Calu3 (cell line): Measurements from ENCODE around the gene IPO8. TPM values are rescaled to one million over a fixed set of nuclear protein-coding genes. Genes with fewer than 3 reads are reported as not detected.

ENCODE experiments used
- BruUV-seq: library from RNA; stranded (reverse); fragments of 400-500 nt; replicated peaks from 2 replicates; lab custom pipeline; 2021; lab: Mats Ljungman, UMichigan
- CTCF ChIA-PET: fragments of 300-600 bp; sonication (Branson Sonifier 250); formaldehyde crosslinking; loops from one replicate; lab custom pipeline; 2022; ENCODE audit warnings: antibody characterized with exemption; lab: Charles Lee
- DNase-seq: peaks from one replicate; pipeline ENCODE4 v3.0.0; 2022
- H3K27ac Mint-ChIP-seq: one replicate; pipeline ENCODE4 v1.8.0; 2022; ENCODE audit warnings: mixed read lengths; ENCODE audit not compliant: unreplicated experiment
- H3K27me3 Mint-ChIP-seq: one replicate; pipeline ENCODE4 v1.8.0; 2022; ENCODE audit warnings: mixed read lengths; ENCODE audit not compliant: unreplicated experiment
- H3K36me3 Mint-ChIP-seq: one replicate; pipeline ENCODE4 v1.8.0; 2022; ENCODE audit warnings: mild to moderate bottlenecking, moderate library complexity, mixed read lengths; ENCODE audit not compliant: insufficient read depth, unreplicated experiment
- H3K4me1 Mint-ChIP-seq: one replicate; pipeline ENCODE4 v1.8.0; 2022; ENCODE audit warnings: mild to moderate bottlenecking, low read depth, mixed read lengths; ENCODE audit not compliant: unreplicated experiment
- H3K4me3 Mint-ChIP-seq: one replicate; pipeline ENCODE4 v1.8.0; 2022; ENCODE audit warnings: mild to moderate bottlenecking, low read depth, moderate library complexity, mixed read lengths; ENCODE audit not compliant: unreplicated experiment
- H3K9me3 Mint-ChIP-seq: one replicate; pipeline ENCODE4 v1.8.0; 2022; ENCODE audit warnings: low read depth, mixed read lengths; ENCODE audit not compliant: unreplicated experiment
- intact Hi-C: fragments of 100-400 bp; cut with micrococcal nuclease; formaldehyde crosslinking; loops from one replicate; pipeline ENCODE4 v1.10.0; 2022; ENCODE audit not compliant: unreplicated experiment
- total RNA-seq: library from RNA; stranded (reverse); gene quantifications from 2 replicates; pipeline ENCODE4 v1.2.3, GENCODE V29; 2022
- TF ChIP-seq, protein P1 (sequence below): fragments of 200-600 bp; IDR thresholded peaks from one replicate; pipeline ENCODE4 v1.8.0; 2022; ENCODE audit warnings: antibody characterized with exemption; ENCODE audit not compliant: unreplicated experiment

Gene IPO8
- total RNA-seq, 1 experiment from 2014 or later: 44.1 TPM

GRCh38 chr12:30603129-30603528, 92.5 kb downstream of the IPO8 start:
- intact Hi-C loops: no loop called here
- no peak overlapping the region for H3K27ac Mint-ChIP-seq
- no peak for DNase-seq
- no peaks in the 10 kb centered on the region for H3K4me1 Mint-ChIP-seq
- H3K4me3 Mint-ChIP-seq: no peak overlapping the region
- no TSS peak for BruUV-seq
- peaks cover 5% of the 10 kb centered on the region for H3K9me3 Mint-ChIP-seq
- no peaks in the 10 kb centered on the region for H3K27me3 Mint-ChIP-seq
- CTCF ChIA-PET: no interaction called here
- H3K36me3 Mint-ChIP-seq: no peaks in the 10 kb centered on the region
- TF ChIP-seq, protein P1, sequence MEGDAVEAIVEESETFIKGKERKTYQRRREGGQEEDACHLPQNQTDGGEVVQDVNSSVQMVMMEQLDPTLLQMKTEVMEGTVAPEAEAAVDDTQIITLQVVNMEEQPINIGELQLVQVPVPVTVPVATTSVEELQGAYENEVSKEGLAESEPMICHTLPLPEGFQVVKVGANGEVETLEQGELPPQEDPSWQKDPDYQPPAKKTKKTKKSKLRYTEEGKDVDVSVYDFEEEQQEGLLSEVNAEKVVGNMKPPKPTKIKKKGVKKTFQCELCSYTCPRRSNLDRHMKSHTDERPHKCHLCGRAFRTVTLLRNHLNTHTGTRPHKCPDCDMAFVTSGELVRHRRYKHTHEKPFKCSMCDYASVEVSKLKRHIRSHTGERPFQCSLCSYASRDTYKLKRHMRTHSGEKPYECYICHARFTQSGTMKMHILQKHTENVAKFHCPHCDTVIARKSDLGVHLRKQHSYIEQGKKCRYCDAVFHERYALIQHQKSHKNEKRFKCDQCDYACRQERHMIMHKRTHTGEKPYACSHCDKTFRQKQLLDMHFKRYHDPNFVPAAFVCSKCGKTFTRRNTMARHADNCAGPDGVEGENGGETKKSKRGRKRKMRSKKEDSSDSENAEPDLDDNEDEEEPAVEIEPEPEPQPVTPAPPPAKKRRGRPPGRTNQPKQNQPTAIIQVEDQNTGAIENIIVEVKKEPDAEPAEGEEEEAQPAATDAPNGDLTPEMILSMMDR: no peak

DNA sequence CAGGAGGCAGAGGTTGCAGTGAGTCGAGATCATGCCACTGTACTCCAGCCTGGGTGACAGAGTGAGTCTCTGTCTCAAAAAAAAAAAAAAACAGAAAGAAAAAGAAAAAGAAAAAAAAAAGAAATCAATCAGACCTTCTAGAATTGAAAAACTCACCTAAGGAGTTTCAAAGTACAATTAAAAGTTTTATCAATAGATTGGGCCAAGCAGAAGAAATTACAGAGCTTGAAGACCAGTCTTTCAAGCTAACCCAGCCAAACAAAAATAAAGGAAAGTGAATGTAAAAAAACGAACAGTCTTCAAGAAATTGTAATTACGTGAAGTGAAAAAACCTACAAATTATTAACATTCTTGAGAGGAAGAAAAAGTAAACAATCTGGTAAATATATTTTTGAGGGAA, 93.0 kb downstream of the IPO8 start:
- no peak for DNase-seq
- Mint-ChIP-seq H3K4me3 (no peak overlapping the region), H3K9me3 (peaks cover 5% of the 10 kb centered on the region), H3K4me1 (no peaks in the 10 kb centered on the region), H3K27ac (no peak overlapping the region), H3K36me3 (no peaks in the 10 kb centered on the region), H3K27me3 (no peaks in the 10 kb centered on the region)
- intact Hi-C loops: no loop called here
- CTCF ChIA-PET: no interaction called here
- BruUV-seq: no TSS peak
- TF ChIP-seq, protein P1: no peak

DNA sequence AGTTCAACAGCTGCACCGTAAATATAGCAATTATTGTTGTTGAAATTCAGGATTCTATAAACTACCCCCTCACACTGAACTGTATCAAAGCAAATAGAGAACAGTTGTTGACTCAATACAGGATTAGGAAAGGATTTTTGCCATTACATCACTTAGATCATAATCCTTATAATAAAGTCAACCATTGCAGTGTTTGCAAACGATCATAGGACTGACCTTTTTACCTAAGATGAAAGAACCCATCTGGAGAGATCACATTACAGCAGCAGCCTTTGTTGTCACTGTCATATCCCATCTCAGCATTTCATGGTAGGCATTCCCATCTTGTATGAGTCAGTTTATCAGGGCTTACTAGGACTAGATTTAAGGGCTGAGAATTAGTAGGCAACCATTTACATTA, 96.1 kb downstream of the IPO8 start:
- Mint-ChIP-seq H3K4me1 (no peaks in the 10 kb centered on the region), H3K9me3 (peaks cover 8% of the 10 kb centered on the region), H3K4me3 (no peak overlapping the region), H3K36me3 (no peaks in the 10 kb centered on the region), H3K27ac (no peak overlapping the region), H3K27me3 (no peaks in the 10 kb centered on the region)
- TF ChIP-seq, protein P1: no peak
- CTCF ChIA-PET: no interaction called here
- BruUV-seq: no TSS peak
- intact Hi-C loops: no loop called here
- DNase-seq: no peak

GRCh38 chr12:30598889-30599288, 96.8 kb downstream of the IPO8 start:
- no peak overlapping the region for H3K27ac Mint-ChIP-seq
- TF ChIP-seq, protein P1: no peak
- no peak overlapping the region for H3K4me3 Mint-ChIP-seq
- H3K27me3 Mint-ChIP-seq: no peaks in the 10 kb centered on the region
- CTCF ChIA-PET: no interaction called here
- H3K36me3 Mint-ChIP-seq: no peaks in the 10 kb centered on the region
- DNase-seq: no peak
- peaks cover 8% of the 10 kb centered on the region for H3K9me3 Mint-ChIP-seq
- no peaks in the 10 kb centered on the region for H3K4me1 Mint-ChIP-seq
- intact Hi-C loops: no loop called here
- BruUV-seq: no TSS peak
